ENCODE measurements around the gene GNPDA1. TPM values are rescaled to one million over a fixed set of nuclear protein-coding genes. Genes with fewer than 3 reads are reported as not detected.

GNPDA1 gene
- total RNA-seq, 2 donors from 2014 or later = 11.4 to 42.2 TPM

- Histone ChIP-seq H3K4me3 (no peak overlapping the region), H3K27ac (peak overlapping the region in 2 of 4 donors; percentile 0 to 86), H3K27me3 (no peaks in the 10 kb centered on the region), H3K9me3 (no peaks in the 10 kb centered on the region), H3K4me1 (peaks cover 27% of the 10 kb centered on the region), H3K36me3 (replicated peaks in 1 of 2; ENCODE audit: insufficient read depth in 1 of 2, low read depth in 2 of 2) (no peaks in the 10 kb centered on the region)
- ATAC-seq = no peak
- 84 to 92% methylated on average over 7 to 9 of the region's 9 CpGs for WGBS, 2 donors
- no peak for TF ChIP-seq CTCF (IDR thresholded peaks at IDR 0.05)
- intact Hi-C loops (cut with DNase I) = no loop called here
- DNase-seq = no peak
These were observed 1.1 kb downstream of the GNPDA1 start for GRCh38 chr5:142011572-142012185.

GRCh38 chr5:142009886-142010285 is 2.9 kb downstream of the GNPDA1 start:
- WGBS, 2 donors = 84 to 88% methylated on average over 4 of the region's 4 CpGs
- DNase-seq = no peak

GRCh38 chr5:142008813-142009212 is 4.0 kb downstream of the GNPDA1 start:
- Histone ChIP-seq H3K4me1 (peaks cover 17% of the 10 kb centered on the region), H3K27ac (no peak overlapping the region), H3K4me3 (no peak overlapping the region), H3K36me3 (replicated peaks in 1 of 2; ENCODE audit: insufficient read depth in 1 of 2, low read depth in 2 of 2) (peaks cover 0 to 4% of the 10 kb centered on the region in 2 donors), H3K27me3 (no peaks in the 10 kb centered on the region), H3K9me3 (no peaks in the 10 kb centered on the region)
- no peak for DNase-seq
- intact Hi-C loops (cut with DNase I) = loop anchor here (10.0 kb wide), 1 partner anchor 136 kb away; no protein-coding TSS in a partner anchor
- TF ChIP-seq POLR2A (IDR thresholded peaks at IDR 0.05) = no peak
- TF ChIP-seq CTCF (IDR thresholded peaks at IDR 0.05) = no peak
- ATAC-seq = no peak

More at GRCh38 chr5:142009886-142010285, 2.9 kb downstream of the GNPDA1 start:
- Histone ChIP-seq H3K4me1 (peaks cover 21% of the 10 kb centered on the region), H3K27ac (no peak overlapping the region), H3K27me3 (no peaks in the 10 kb centered on the region), H3K36me3 (replicated peaks in 1 of 2; ENCODE audit: insufficient read depth in 1 of 2, low read depth in 2 of 2) (peaks cover 0 to 2% of the 10 kb centered on the region in 2 donors), H3K4me3 (no peak overlapping the region), H3K9me3 (no peaks in the 10 kb centered on the region)
- ATAC-seq = no peak
- no peak for TF ChIP-seq CTCF (IDR thresholded peaks at IDR 0.05)
- no peak for TF ChIP-seq POLR2A (IDR thresholded peaks at IDR 0.05)
- intact Hi-C loops (cut with DNase I) = loop anchor here (10.0 kb wide), 1 partner anchor 135 kb away; no protein-coding TSS in a partner anchor

GRCh38 chr5:142007237-142007544 is 5.6 kb downstream of the GNPDA1 start:
- TF ChIP-seq CTCF (IDR thresholded peaks at IDR 0.05) (no peak), POLR2A (IDR thresholded peaks at IDR 0.05) (no peak)
- DNase-seq = no peak
- Histone ChIP-seq H3K27me3 (no peaks in the 10 kb centered on the region), H3K4me3 (no peak overlapping the region), H3K27ac (no peak overlapping the region), H3K4me1 (peaks cover 6% of the 10 kb centered on the region), H3K9me3 (no peaks in the 10 kb centered on the region), H3K36me3 (replicated peaks in 1 of 2; ENCODE audit: insufficient read depth in 1 of 2, low read depth in 2 of 2) (peaks cover 0 to 10% of the 10 kb centered on the region in 2 donors)
- no peak for ATAC-seq
- WGBS, 2 donors = 73 to 79% methylated on average over 1 of the region's 1 CpG
- intact Hi-C loops (cut with DNase I) = loop anchor here (10.0 kb wide), 1 partner anchor 138 kb away; no protein-coding TSS in a partner anchor

Measured in body of pancreas (tissue), 4 donors.